CD1c-positive myeloid dendritic cell (primary cell): ENCODE measurements around the gene DMD.
"Not testable (repeated sequence)": the region's sequence is repeated elsewhere in the genome, so short reads cannot be mapped to it uniquely, and the experiment has no call there.

Experiments
- DNase-seq: peaks from one replicate; pipeline ENCODE4 v3.0.0-alpha.2; 2016; ENCODE audit errors: extremely low spot score

Gene DMD

DNA sequence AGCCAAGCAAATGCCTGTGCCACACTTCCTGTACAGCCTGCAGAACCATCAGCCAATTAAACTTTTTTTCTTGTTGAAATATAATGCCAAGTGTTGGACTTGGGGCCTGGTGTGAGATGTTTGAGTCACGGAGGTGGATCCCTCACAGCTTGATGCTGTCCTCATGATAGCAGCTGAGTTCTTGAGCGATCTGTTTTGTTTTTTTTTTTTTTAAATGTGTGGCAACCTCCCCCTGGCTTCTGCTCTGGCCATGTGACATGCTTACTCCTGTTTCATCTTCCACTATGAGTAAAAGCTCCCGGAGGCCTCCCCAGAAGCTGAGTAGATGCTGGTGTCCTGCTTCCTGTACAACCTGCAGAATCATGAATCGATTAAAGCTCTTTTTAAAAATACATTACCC is 1166.2 kb downstream of the DMD start:
- no peak for DNase-seq

DNA sequence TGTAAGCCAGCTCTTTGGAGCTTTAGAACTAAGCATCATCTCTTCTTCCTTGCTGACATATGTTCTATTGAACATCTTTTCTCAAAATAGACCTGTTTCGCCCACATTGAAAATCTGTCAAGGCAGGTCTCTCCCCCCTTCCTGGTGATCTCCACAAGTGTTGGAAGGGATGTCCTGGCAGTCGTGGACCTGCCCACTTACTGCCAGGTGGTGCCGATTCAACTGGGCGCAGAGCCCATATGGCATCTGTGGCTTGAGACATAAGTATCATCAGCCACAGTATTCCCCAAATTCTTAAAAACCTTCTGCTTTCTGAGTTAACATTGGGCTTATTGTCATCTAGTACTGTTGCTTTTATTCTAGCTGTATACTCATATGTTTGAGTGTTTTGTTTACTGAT is 1170.2 kb downstream of the DMD start:
- DNase-seq: no peak

DNA sequence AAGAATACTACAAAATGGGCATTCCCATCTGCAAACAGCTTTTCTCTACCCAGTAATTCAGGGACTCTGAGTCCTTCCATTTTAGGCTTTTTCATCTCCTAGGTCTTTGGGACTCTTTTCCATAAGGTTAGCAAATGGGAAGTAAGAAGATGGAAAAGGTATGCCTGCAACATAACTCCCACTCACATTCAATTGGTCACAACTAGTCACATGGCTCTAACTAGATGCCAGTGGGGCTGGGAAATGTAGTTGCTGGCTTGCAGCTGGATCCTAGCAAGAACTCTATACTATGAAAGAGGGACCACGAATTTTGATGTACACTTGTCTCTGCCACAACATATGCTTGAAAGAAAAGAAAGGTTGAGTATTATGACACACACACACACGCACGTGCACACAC is 1184.6 kb downstream of the DMD start:
- DNase-seq: no peak

DNA sequence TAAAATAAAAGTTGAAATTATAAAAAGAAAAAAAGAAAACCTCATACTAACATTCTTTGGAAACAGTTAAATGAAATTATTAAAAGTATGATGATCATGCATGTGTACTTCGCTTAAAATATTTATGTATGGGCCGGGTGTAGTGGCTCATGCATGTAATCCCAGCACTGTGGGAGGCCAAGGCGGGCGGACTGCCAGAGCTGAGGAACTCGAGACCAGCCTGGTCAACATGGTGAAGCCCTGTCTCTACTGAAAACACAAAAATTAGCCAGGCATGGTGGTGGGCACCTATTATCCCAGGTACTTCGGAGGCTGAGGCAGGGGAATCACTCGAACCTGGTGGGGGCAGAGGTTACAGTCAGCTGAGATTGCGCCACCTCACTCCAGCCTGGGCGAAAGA is 1187.3 kb downstream of the DMD start:
- DNase-seq: no peak

DNA sequence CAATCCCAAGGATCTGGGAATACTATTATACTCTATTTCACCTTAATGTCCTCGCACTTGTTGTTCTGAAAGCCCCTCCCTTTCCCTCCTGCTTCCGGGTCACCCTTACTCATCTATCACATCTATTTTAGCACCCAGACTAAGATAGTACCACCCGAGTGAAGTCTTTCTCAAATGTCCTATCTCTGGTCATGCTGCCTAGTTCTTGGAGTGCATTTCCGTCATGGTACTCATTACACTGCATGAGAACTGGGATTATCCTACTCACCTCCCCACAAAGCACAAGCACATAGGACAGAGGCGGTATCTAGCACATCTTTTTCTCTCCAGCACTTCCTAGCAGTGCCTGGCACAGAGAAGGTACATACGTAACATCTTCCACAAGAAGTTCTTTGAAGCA is 1195.2 kb downstream of the DMD start:
- no peak for DNase-seq

DNA sequence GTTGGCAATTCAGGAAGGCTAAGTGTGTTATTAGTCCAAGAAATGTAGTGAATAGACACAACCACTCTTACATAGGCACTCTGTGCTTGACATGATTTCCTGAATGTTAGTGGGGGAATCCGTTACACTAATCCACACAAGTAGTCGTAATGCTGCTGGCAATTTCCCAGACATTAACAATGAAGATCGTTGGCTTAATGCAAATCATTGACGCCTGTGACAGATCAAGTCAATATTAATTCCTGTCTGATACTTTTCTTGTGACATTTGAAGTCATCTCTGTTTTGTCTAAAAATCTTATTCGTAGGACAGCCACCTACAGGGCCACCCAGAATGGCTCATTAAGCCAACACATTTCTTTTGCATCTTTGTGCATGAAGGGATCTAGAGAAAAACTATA is 1200.4 kb downstream of the DMD start:
- no peak for DNase-seq

DNA sequence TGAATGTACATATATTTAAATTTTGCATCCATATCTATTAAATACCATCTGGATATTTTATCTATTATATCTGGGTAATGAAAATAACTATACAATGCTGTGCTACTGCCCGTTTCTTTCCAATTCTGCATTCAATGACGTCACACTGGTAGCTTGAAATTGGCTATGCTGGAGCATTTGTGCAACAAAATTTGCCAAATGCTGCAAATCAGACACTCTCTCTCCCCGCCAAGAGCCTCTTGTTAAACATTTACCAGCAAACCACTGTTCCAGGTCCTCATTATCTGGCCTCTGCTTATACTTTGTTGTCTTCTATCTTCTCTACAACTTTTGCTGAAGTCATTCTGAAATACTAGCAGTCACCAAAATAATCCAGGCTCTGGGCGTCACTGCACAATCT is 1201.1 kb downstream of the DMD start:
- DNase-seq: no peak

DNA sequence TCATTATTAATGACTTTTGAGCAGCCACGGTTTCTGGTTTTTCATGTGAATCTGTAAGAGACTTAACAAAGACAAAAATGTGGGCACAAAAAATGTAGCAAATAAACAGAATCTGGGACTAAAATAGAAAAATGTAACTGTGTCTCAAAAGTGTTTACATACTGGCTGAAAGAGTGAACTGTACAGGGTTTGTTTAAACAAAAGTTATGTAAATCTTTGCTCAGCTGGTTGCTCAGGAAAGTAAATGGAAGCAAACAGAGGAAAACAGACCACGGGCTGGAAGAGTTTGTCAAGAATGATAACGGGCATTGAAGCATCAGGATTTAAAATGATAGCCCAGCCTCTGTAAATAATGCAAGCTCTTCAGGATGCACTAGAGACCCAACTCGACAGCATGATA is 1217.7 kb downstream of the DMD start:
- no peak for DNase-seq

DNA sequence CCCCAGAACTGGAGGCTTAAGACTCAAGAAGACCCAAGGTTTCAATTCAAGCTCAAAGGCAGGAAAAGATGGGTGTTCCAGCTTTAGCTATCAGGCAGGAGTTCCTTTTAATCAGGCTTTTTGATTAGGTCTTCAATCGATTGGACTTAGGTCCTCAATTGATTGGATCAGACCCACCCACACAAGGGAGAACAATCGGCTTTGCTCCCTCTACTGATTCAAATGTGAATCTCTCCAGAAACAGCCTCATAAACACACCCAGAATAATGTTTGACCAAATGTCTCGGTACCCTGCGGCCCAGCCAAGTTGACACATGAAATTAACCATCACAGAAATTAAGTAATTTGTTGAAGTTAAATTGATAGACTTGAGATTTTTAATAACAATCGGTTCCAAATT is 1222.4 kb downstream of the DMD start:
- DNase-seq: no peak

DNA sequence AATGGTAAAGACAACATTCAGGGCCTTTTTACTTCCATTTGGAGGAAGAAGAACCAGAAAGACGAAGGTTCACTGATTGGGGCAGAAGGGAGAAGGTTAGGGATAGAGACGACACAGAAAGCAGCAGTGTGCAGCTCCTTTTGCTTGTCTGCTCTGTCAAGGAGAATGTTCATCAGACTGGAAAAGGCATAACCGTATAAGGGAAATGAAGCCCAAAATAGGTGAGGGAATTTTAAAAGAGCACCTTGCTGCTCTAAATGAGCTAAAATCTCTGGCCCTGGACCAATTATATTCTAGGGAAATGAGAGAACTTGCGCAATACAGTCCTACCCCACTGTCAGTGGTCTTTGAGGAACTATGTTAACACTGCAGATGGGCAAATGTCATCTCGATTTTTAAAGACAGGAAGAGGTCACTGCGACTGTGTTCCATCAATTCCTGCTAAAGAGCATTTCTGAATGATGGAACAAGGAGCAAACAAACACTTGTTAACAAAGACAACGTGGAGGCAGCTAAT is 1229.7 kb downstream of the DMD start:
- DNase-seq: no peak

DNA sequence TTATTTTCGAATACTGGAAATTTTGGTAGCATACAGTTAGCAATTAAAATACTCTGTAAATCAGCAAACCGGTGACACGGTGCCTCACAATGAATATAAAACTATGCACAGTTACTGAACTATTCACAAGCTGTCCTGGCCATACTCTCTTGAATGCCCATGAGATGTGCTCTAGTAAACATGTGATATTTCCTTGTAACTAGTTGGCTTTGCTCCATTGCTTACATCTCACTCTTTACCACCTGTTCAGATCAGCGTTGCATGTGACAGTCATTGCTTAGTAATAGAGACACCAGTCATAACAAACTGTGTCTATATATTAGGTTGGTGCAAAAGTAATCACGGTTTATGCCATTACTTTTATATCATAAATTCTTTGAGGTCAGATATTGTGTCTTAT is 1241.6 kb downstream of the DMD start:
- DNase-seq: no peak

DNA sequence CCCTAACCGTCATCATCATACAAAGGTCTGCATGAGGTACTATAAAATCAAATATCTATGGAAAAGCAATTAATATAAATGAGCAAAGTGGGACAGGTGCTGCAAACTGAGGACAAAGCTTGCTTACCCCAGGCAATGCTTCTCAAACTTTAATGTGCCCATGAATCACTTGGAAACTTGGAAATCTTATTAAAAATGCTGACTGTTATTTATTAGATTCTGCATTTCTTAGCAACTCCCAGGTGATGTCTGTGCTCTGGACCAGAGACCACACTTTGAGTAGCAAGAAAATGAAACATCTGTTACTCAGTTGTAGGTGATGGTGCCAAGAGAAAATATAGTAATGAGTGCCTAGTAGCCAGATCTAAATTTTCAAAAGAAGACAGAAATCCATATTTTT is 1249.1 kb downstream of the DMD start:
- no peak for DNase-seq

DNA sequence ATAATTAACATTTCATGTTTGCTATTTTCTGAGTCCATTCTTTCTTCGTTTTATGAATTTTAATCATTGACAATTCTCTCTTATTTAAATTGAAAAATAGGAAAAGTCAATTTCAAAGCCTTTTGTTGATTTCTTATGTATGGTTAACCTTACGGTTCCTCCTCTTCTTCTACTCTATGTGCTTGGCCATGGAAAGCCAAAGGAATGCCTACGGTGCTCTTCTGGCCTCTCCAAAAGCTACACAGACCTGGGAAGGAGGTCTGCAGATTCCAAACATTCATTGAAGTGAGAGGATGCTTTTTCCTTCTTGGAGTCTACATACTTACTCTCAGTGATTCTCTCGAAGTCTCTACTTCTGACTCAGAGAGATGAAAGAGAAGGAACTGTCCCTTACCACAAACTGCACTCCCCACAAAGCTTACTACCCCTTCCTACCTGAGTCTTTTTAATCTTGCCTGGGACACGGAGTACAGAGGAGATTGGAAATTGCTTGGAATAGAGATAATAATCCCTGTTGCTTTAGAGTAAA is 1276.4 kb downstream of the DMD start:
- DNase-seq: no peak

DNA sequence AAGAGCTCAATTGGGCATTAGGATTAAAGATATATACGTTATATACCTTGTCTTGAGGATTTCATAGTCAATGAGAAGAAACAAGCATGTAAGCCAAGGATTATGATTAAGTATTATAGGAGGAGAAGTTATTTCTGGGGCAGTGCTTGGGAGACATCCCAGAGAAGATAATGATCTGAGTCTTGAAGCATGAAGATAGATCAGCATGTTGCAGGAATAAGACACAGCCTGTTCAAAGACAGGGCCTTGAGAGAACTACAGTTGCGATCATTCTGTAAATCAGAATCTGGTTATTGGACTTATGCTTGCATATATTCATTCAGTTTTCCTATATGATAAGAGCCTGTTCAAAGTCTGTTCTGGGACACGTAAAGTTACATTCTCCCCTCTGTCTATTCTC is 1277.3 kb downstream of the DMD start:
- no peak for DNase-seq

DNA sequence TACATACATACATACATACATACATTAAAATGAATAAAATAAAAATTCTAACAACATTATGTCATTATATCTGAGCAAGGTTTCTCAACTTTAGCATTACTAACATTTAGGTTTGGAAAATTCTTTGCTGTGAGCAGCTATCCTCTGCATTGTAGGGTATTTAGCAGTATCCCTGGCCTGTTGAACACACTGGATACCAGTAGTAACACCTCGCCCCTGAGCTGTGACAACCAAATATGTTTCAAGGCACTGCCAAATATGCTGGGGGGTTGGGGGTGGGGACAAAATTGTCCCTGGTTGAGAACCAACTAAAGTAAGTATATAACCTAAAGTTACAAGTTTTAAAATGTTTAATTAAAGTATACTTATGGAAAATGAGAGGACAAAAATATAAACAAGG is 1278.6 kb downstream of the DMD start:
- no peak for DNase-seq

DNA sequence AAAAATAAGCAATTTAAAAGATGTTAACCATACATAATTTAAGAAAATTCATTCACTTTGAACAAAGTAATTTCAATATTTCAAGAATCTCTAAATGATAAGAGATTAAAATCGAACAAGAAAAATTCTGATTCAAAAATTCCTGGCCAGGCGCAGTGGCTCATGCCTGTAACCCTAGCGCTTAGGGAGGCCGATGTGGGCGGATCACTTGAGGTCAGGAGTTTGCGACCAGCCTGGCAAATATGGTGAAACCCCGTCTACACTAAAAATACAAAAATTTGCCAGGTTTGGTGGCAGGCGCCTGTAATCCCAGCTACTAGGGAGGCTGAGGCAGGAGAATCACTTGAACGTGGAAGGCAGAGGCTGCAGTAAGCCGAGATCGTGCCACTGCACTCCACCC is 1279.0 kb downstream of the DMD start:
- DNase-seq: not testable (repeated sequence)

DNA sequence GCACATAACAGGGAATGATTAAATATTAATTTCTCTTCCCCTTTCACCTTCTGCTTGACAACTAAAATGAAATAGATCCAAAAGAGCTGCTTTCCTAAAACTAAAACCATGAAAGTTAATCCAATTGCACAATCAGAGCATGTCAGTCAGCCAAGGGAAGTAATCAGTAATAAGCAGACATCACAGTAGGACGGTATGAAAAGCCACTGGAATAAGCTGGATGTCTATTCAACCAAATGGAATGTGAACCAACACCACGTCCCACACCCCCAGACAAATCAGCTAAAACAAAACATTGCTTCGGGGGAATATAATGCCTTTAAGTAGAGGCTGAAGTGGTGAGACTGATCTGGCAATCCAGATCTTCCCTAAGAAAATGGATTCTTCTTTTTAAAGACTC is 1280.1 kb downstream of the DMD start:
- no peak for DNase-seq

DNA sequence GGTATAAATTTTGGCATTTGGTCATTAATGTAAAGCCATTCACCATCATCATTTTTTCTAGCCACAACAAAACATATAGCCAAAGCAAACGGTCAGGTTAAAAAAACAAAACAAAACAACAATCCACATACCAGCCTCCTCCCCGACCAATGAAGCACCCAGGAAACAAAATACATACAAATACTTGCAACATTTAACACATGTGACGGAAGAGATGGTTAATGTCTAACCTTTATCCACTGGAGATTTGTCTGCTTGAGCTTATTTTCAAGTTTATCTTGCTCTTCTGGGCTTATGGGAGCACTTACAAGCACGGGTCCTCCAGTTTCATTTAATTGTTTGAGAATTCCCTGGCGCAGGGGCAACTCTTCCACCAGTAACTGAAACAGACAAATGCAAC is 1282.0 kb downstream of the DMD start:
- no peak for DNase-seq

DNA sequence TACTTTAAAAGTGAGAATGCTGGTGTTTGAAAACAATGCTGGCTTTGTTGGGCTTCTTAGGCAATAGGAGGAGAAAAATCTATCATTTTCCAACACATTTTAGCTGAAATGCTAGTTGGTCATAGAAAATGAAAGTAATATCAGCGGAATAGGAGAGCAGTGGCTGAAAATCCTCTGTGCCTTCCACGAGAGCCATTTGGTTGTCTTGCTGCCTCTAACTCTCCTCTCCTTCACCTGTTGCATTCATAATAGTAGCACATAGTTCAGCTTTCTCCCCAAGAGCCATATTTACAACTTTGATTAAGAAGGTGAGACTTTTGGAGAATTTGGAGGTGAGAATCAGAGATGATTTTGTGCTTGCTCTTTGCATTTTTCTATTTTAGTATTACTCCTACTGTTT is 1290.1 kb downstream of the DMD start:
- DNase-seq: no peak

DNA sequence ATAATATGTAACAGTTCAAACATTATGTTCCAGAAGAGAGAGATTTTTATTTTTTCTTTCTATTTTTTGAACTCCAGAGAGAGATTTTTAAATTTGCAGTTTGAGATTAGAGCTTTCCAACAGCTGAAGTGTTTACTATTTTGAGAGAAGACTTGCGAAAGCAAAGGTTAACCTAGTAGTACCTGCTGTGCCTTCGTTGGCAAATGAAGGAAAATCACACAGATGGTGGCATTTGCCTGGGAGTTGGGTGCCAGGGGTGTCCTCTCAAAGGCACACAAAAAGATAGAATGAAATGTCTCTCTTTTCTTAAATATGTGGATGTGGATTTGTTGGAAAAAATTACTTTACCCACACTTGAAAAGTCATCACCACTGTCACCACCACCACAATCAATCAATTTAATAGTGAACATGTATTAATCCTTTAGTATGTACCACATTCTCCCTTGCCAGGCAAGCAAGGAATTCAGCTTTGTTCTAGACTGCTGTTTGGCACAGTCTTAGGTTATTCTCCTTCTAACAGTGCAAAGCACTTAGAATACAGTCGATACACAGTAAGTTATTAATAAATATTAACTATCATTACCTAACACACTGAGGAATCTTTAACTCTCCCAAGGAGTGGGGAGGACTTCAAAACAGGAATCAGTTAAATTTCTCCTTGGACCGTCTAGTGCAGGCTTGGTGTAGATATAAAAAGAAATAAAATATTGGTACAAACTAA is 1301.3 kb downstream of the DMD start:
- DNase-seq: no peak

DNA sequence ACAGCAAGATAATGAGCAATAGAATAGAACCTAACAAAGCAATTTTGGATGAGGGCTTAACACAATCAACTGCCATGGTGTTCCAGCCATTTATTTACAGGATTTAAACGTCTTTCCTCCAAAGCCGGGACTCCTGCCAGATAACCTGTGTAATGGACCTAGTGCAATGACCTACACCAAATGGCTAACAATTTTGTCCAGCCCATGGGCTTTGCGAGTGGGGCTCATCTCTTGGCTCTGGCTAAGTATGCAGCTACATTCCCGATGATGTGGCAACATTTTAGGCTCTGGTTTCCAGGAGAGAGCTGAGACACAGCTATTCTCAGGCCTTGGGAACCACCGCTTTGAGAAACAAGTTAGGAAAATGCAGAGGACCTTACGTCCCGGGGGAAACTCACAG is 1317.2 kb downstream of the DMD start:
- DNase-seq: no peak

DNA sequence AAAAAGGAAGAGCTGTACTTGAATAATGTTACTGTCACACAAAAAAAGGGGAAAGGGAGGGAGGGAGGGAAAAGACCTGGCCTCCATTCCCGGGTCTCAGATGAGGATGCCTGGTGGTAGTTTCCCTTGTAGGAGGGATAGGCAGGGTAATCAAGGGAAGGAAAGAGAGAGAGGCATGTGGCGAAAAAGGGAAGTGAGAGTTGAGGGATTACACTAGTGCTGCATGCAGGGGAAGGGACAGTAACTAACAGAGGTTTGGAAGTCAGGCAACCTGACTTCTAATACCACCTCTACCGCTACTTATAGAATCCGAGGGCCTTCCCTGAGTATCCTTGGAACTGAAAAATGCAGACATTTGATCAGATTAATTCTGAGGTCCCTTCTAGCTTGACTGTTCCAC is 1317.8 kb downstream of the DMD start:
- no peak for DNase-seq

DNA sequence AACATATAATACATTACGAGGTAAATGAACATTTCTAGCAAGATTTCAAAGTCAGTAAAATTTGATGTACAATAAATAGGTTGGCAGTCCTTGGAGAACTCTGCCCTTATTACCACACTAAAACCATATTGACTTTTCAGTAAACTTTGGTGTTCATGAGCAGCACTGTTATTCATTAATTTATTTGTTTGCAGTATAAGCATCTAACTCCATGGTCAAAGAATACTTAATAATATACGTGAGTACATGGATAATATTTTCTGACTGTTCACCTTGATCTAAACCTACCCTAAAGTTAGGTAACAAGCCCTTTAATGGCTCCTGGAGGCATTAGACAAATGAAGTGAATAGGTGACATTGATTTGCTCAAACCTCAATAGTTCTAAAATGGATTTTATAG is 1322.3 kb downstream of the DMD start:
- no peak for DNase-seq

DNA sequence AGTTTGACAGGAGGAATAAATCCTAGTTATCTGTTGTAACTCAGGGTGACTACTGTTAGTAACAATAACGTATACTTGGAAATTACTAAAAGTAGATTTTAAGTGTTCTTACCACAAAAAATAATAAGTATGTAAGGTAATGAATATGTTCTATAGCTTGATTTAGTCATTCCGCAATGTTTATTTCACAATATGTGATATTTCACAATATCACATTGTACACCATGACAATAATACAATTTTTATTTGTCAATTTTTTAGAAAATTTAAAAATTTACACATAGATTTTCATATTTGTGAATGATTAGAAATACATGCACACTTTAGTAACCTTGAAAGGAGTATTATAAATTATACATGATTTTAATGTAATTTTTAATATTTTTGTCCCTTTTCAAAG is 1326.8 kb downstream of the DMD start:
- DNase-seq: no peak
